ENCODE data around the gene HIGD1B. TPM values are rescaled to one million over a fixed set of nuclear protein-coding genes. Genes with fewer than 3 reads are reported as not detected.

The HIGD1B gene
- total and polyA plus RNA-seq, 9 donors: 1.1 to 6.8 (median 2.0) TPM

- intact Hi-C loops (cut with DNase I): no loop called here
- H3K4me3 ChIP-seq: no peak overlapping the region
- no peak for TF ChIP-seq EP300 (IDR thresholded peaks at IDR 0.05)
- TF ChIP-seq CTCF (IDR thresholded peaks at IDR 0.05): no peak
- no peak for TF ChIP-seq POLR2A (IDR thresholded peaks at IDR 0.05)
- no peaks in the 10 kb centered on the region for H3K4me1 ChIP-seq (ENCODE audit: insufficient read depth)
- 74 to 89% (median 76%) methylated on average over 2 of the region's 2 CpGs for WGBS, 3 donors
- H3K36me3 ChIP-seq: no peaks in the 10 kb centered on the region
- no peaks in the 10 kb centered on the region for H3K9me3 ChIP-seq
- no peaks in the 10 kb centered on the region for H3K27me3 ChIP-seq
- H3K27ac ChIP-seq: no peak overlapping the region
- no peak for DNase-seq
Observed at GRCh38 chr17:44880062-44880461, 32.4 kb downstream of the HIGD1B start.

DNA sequence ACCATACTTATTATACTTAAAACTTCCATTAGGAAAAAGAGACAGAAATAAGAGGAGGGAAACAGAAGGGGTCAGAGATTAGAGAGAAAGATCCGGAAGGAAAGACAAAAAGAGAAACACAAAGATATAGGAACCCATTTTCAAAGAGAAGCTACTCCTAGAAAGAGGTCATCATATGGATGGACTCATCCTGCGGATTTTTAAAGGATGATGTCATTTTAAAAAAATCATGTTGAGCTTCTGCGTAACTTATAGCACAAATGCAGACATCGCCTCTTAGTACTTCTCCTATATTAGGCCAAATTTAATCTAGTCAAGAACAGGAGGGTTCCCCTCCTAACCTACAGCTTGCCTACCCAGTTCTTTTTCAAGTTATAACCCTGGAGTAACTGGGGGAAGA is 33.5 kb downstream of the HIGD1B start:
- DNase-seq: no peak
- H3K27me3 ChIP-seq: no peaks in the 10 kb centered on the region
- TF ChIP-seq POLR2A (IDR thresholded peaks at IDR 0.05): no peak
- TF ChIP-seq EP300 (IDR thresholded peaks at IDR 0.05): no peak
- no peak for TF ChIP-seq CTCF (IDR thresholded peaks at IDR 0.05)
- H3K4me3 ChIP-seq: no peak overlapping the region
- no peaks in the 10 kb centered on the region for H3K9me3 ChIP-seq
- intact Hi-C loops (cut with DNase I): no loop called here
- no peak overlapping the region for H3K27ac ChIP-seq
- H3K36me3 ChIP-seq: no peaks in the 10 kb centered on the region
- H3K4me1 ChIP-seq (ENCODE audit: insufficient read depth): no peaks in the 10 kb centered on the region
- WGBS, 3 donors: 83 to 90% (median 86%) methylated on average over 4 of the region's 4 CpGs

GRCh38 chr17:44884941-44885340 is 37.3 kb downstream of the HIGD1B start:
- H3K36me3 ChIP-seq: no peaks in the 10 kb centered on the region
- H3K4me3 ChIP-seq: no peak overlapping the region
- TF ChIP-seq CTCF (IDR thresholded peaks at IDR 0.05): no peak
- TF ChIP-seq EP300 (IDR thresholded peaks at IDR 0.05): no peak
- no peak for TF ChIP-seq POLR2A (IDR thresholded peaks at IDR 0.05)
- H3K9me3 ChIP-seq: no peaks in the 10 kb centered on the region
- H3K27ac ChIP-seq: no peak overlapping the region
- WGBS, 3 donors: 33 to 48% (median 36%) methylated on average over 2 of the region's 2 CpGs
- H3K27me3 ChIP-seq: no peaks in the 10 kb centered on the region
- intact Hi-C loops (cut with DNase I): no loop called here
- DNase-seq: no peak
- peaks cover 4% of the 10 kb centered on the region for H3K4me1 ChIP-seq (ENCODE audit: insufficient read depth)

- H3K27ac ChIP-seq: no peak overlapping the region
- TF ChIP-seq EP300 (IDR thresholded peaks at IDR 0.05): no peak
- TF ChIP-seq POLR2A (IDR thresholded peaks at IDR 0.05): no peak
- TF ChIP-seq CTCF (IDR thresholded peaks at IDR 0.05): no peak
- DNase-seq: no peak
- peaks cover 4% of the 10 kb centered on the region for H3K4me1 ChIP-seq (ENCODE audit: insufficient read depth)
- intact Hi-C loops (cut with DNase I): no loop called here
- H3K4me3 ChIP-seq: no peak overlapping the region
- no peaks in the 10 kb centered on the region for H3K36me3 ChIP-seq
- H3K27me3 ChIP-seq: no peaks in the 10 kb centered on the region
- no peaks in the 10 kb centered on the region for H3K9me3 ChIP-seq
- 42 to 50% (median 45%) methylated on average over 1 of the region's 1 CpG for WGBS, 3 donors
Observed at GRCh38 chr17:44887016-44887415, 39.3 kb downstream of the HIGD1B start.

All from ovary (tissue), 9 donors.